NOMO-1 treated with dmso at 0.1 percent for 144 hours (cell line): Measurements from ENCODE around the gene SH2D3C.

Experiments
- DNase-seq: peaks from one replicate; lab custom pipeline; 2025; ENCODE audit not compliant: unreplicated experiment; lab: John Stamatoyannopoulos, UW

Gene SH2D3C

GRCh38 chr9:127721391-127721821 lies 57.1 kb downstream of the SH2D3C start:
- no peak for DNase-seq

GRCh38 chr9:127720865-127721227 lies 57.6 kb downstream of the SH2D3C start:
- no peak for DNase-seq

- DNase-seq = no peak
Measured at GRCh38 chr9:127720031-127720864, 58.2 kb downstream of the SH2D3C start.

- DNase-seq = no peak
Measured at GRCh38 chr9:127717766-127718165, 60.7 kb downstream of the SH2D3C start.

- DNase-seq = no peak
Measured at GRCh38 chr9:127716412-127716811, 62.1 kb downstream of the SH2D3C start.

- DNase-seq = peak; percentile 94
Measured at GRCh38 chr9:127715470-127716337, 62.8 kb downstream of the SH2D3C start, which contains the start of the genes PTRH1 and TTC16. Gene PTRH1, minus strand, starts transcription at chr9:127715663. Its CDS starts 24 bp downstream, at chr9:127715639. Gene TTC16, plus strand, starts transcription at chr9:127716079. Its CDS starts 67 bp downstream, at chr9:127716146.

- DNase-seq = peak; percentile 66
Measured at GRCh38 chr9:127714951-127715469, 63.5 kb downstream of the SH2D3C start.

GRCh38 chr9:127714020-127714750 lies 64.3 kb downstream of the SH2D3C start:
- no peak for DNase-seq

GRCh38 chr9:127712867-127713266 lies 65.6 kb downstream of the SH2D3C start:
- DNase-seq = no peak

- DNase-seq = no peak
Measured at GRCh38 chr9:127712371-127712770, 66.1 kb downstream of the SH2D3C start.

- no peak for DNase-seq
Measured at GRCh38 chr9:127711831-127712274, 66.6 kb downstream of the SH2D3C start.

GRCh38 chr9:127711226-127711701 lies 67.2 kb downstream of the SH2D3C start:
- no peak for DNase-seq

- no peak for DNase-seq
Measured at GRCh38 chr9:127710204-127710783, 68.2 kb downstream of the SH2D3C start.

- no peak for DNase-seq
Measured at GRCh38 chr9:127708952-127709587, 69.4 kb downstream of the SH2D3C start.

- no peak for DNase-seq
Measured at GRCh38 chr9:127707766-127708165, 70.7 kb downstream of the SH2D3C start.

- DNase-seq = no peak
Measured at GRCh38 chr9:127706836-127707241, 71.6 kb downstream of the SH2D3C start, which contains the start of gene CFAP157. Gene CFAP157, plus strand, starts transcription at chr9:127706988. Its CDS starts 44 bp downstream, at chr9:127707032.

- DNase-seq = no peak
Measured at GRCh38 chr9:127705577-127706379, 72.7 kb downstream of the SH2D3C start.

- DNase-seq = no peak
Measured at GRCh38 chr9:127703289-127703946, 75.0 kb downstream of the SH2D3C start.
